GM21515 (cell line): ENCODE measurements around the gene ARF6.
"Not testable (repeated sequence)": the region's sequence is repeated elsewhere in the genome, so short reads cannot be mapped to it uniquely, and the experiment has no call there.

Source experiments
- ATAC-seq: cut with Tn5 transposase; IDR thresholded peaks from one replicate; pipeline ENCODE4 v1.9.1; 2021; ENCODE audit not compliant: unreplicated experiment

The ARF6 gene

GRCh38 chr14:49892636-49893308 is at the start of gene ARF6:
Gene ARF6, plus strand, starts transcription at chr14:49893082. Its CDS starts 655 bp downstream, at chr14:49893737.
- peak; percentile 75 for ATAC-seq

DNA sequence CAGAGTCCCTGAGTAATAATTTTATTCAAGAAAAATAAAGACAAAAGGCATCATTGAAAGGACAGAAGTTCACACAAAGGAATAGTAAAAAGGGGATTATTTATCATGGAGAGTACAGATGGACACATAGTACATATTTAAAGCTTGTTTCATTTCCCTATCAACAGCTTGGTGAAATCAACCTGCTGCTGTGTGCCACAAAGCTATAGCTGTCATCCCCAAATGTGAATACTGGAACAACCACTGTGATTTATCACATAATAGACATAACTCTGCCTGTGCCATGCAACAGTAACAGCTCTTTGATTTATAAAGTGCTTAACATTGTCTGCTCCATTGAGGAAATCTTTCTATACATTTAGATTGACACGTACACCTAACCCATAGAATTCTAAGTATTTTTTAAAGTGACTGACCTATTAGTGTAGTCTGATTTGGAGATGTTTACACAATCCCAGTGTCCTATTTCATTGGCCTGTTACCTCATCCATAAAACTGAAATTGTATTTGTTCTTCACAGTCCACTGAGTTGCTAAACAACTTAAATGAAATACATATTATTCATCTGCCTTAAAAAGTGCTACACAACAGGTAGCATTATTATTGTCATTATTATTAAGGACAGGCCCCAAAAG is 43.6 kb upstream of the ARF6 start:
- no peak for ATAC-seq

DNA sequence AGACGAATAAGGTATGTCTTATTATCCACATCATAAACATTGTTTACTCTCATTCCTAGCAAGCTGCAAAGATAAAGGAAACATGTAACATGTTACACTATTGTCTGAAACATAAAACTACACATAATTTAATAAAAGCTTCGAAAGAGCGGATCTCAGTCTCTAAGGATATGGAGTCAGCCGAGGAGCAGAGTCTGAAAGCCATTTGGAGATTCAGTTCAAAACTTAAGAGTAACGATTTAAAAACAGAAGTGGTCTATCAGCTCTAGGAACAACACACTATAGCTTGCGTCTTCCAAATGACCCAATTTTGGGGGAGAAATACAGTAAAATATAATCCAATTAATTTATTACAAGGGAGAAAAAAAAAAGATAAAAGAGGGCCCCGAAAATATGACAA is 41.1 kb upstream of the ARF6 start:
- ATAC-seq: no peak

- peak; percentile 73 for ATAC-seq
These were observed 40.4 kb upstream of the ARF6 start, which contains the start of gene NEMF for GRCh38 chr14:49852301-49853157. Gene NEMF, minus strand, starts transcription at chr14:49852788. Its CDS starts 35 bp downstream, at chr14:49852753.

DNA sequence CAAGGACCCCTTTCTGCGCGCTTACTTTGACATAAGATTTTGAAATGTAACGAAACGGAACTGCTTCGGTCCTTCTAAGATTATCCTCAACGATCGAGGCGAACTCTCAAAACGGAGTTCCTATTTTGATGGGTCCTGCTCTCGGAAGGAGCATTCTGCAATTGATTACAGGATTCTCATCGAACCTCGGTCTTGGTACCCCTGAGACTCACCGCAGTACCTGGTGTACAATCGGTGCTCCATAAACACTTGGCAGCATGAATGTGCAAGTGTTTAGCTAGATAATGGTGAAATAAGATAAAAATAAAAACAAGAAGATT is 39.8 kb upstream of the ARF6 start:
- peak; percentile 11 for ATAC-seq

GRCh38 chr14:49853572-49854375 is 39.1 kb upstream of the ARF6 start:
- peak; percentile 42 for ATAC-seq

DNA sequence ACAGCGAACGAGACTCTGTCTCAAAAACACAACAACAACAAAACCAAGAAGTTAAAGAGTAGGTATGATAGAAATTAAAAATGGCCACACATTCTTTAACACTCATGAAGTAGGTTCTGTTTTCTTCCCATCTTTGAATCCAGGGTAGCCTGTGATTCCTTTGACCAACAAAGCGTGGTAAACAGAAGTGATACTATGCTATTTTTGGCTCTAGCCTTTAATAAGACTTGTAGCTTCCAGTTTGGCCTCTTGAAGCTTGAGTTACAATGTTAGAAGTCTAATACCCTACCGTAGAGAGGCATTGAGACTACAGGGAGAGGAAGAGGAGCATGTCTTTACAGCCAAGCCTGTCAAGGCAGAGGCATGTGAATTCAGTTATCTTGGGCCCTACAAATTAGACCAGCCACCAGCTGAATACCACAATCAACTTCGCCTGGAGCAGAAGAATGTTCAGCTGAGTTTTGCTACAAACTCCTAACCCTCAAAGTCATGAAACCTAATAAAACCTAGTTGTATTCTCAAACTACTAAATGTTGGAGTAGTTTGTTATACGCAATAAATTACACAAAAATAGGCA is 35.4 kb upstream of the ARF6 start:
- no peak for ATAC-seq

- no peak for ATAC-seq
These were observed 34.5 kb upstream of the ARF6 start for GRCh38 chr14:49858383-49858782.

DNA sequence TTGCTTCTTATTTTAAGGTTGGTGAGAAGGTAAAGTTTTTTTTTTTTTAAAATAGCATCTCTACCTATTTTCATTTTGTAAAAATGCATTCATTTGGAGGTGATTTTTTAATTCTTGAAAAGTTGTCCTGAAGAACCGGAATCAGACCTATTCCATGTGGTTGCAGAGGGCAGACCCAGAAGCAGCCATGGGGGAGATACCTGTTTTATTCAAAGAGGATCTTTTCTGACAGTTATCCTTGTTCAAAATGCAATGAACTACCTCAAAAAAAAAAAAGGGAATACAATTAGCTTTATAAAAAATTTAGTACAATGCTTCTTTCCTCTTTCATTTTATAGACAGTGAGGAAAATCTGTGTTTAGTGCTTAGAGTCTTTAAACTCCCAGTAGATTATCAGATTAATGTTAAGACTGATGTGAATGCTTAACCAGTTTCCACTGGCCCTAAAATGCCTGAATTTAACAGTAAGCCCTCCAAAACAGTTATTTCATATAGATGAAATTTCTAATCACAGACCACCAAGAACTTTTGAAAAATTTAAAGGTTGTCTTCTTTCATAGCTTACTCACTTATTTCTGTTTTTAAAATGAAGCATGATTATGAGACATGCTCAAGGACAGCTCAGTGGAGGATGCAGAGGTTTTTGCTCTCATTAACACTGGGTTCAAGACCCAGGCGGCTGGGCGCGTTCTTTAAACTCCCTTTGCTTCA is 31.7 kb upstream of the ARF6 start:
- no peak for ATAC-seq

GRCh38 chr14:49861699-49862088 is 31.2 kb upstream of the ARF6 start:
- no peak for ATAC-seq

DNA sequence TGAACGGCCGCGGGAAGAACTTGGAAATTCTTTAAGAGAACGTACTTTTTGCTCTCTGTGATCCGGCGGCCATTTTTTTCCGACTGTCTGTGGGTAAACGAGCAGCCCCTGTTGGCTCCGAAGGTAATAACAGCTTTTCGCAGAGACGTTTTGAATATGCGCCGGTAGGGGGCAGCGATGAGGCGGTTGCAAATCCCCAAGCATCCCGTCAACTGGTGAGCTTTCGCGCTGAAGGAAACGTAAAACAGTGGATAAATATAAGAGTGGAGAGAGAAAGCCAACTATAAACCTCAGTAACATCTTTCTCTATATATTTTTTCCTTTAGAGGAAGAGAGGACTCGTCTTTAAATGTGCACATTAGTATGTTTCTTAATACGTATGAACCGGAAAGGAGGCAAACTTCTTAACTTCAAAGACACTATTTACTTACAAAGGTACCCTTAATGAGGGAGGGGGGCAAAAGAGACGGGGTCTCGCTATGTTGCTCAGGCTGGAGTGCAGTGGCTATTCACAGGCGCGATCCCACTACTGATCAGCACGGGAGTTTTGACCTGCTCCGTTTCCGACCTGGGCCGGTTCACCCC is 30.7 kb upstream of the ARF6 start:
- peak; percentile 35 for ATAC-seq

DNA sequence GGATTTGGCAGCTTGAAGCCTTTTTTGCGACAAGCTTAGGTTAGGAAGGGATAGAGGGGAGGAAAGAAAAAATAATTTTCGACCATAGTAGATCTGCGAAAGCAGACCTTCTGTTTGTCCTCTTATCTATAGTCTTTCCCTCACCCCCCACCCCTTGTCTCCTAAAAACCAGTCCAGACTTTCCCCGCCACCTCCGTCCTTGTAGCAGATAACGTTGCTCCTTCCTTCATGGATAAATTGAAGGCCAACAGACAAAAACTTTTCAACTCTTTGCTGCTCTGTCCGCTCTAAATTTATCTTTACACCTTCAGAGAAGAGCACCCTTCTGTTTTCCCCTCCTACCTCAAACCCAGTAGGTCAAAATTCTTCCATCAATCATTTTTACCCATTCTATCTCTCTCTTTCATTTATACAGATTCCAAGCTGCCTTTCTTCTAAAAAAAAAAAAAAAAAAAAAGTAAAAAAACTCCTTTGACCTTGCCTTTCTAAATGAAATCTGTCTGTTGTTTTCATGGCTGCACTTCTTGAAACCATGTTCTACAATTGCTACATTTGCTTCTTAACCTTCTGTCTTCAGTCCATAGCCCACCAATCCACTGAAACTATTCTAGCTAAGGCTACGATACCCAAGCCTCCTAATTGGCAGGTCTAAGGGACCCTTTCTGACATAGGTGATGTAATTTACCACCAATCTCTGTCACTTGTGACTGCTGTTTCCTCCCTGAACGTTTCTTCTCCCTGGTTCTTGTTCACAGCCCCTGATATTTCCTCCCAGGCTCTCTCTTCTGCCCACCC is 29.2 kb upstream of the ARF6 start:
- ATAC-seq: no peak

- no peak for ATAC-seq
These were observed 27.4 kb upstream of the ARF6 start for GRCh38 chr14:49865431-49865859.

GRCh38 chr14:49867831-49868719 is 24.8 kb upstream of the ARF6 start:
- ATAC-seq: peak; percentile 79

GRCh38 chr14:49868720-49869114 is 24.2 kb upstream of the ARF6 start:
- ATAC-seq: no peak

DNA sequence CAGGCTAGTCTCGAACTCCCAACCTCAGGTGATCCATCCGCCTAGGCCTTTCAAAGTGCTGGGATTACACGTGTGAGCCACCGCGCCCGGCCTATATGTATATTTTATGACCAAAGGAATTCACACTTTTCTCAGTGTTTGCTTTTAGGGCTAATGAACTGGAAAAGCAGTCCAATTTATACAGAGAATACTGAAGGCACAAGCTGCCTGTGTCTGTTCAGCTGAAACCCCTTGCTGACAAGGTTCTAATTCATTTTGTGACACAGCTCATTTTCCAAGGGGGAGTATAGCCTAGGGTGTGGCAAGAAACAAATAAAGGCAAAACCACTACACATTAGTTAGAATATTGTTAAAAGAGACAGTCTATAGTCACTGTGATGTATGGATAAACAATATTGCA is 22.0 kb upstream of the ARF6 start:
- ATAC-seq: no peak

- not testable (repeated sequence) for ATAC-seq
These were observed 19.3 kb upstream of the ARF6 start for GRCh38 chr14:49873548-49873947.

GRCh38 chr14:49875640-49876198 is 17.2 kb upstream of the ARF6 start:
- no peak for ATAC-seq
